ENCODE data around the gene SLC37A4. TPM values are rescaled to one million over a fixed set of nuclear protein-coding genes. Genes with fewer than 3 reads are reported as not detected.

SLC37A4 gene
- polyA plus RNA-seq, 1 donor (not counting 4 experiments of a cell fraction or from before 2014, with no cell fraction given): 20.2 TPM

DNA sequence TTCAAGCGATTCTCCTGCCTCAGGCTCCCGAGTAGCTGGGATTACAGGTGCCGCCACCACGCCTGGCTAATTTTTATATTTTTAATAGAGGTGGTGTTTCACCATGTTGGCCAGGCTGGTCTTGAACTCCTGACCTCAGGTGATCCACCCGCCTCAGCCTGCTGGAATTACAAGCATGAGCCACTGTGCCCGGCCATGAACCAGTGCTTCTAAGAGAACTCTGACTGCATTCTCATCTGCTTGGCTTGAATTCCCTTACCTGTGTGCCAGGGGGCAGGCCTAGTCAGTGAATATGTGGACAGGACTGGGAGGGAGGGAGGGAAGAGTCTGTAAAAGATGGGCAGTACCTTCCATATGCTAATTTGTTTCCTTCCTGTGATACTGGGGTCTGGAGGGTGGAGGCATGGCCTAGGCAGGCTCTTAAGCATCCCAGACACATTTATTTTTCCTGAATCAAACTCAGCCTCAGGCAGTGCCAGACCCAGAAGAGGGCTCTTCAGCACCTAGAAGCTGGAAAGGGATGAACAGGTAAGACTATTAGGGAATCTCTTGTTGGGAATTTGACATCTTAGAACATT is 19.1 kb downstream of the SLC37A4 start:
- Histone ChIP-seq H3K4me2 (ENCODE audit: control insufficient read depth, extremely low read depth, insufficient read depth, low read depth, low read length) (no peak overlapping the region), H3K36me3 (ENCODE audit: control insufficient read depth in 2 of 2, extremely low read depth in 1 of 2, insufficient read depth in 2 of 2, low read length in 2 of 2) (peaks cover 31 to 45% of the 10 kb centered on the region in 2 experiments), H3K79me2 (ENCODE audit: control insufficient read depth, insufficient read depth, low read length) (peaks cover 14% of the 10 kb centered on the region), H3K9me1 (ENCODE audit: control insufficient read depth, extremely low read depth, insufficient read depth, low read length) (no peaks in the 10 kb centered on the region), H3K4me1 (ENCODE audit: control insufficient read depth, extremely low read depth, insufficient read depth, low read length) (peaks cover 6% of the 10 kb centered on the region), H4K20me1 (ENCODE audit: control insufficient read depth, extremely low read depth, insufficient read depth, low read length) (peaks cover 2% of the 10 kb centered on the region), H2AFZ (ENCODE audit: control insufficient read depth, low read length) (no peak overlapping the region), H3K9ac (ENCODE audit: control insufficient read depth, extremely low read depth, insufficient read depth, low read length) (no peak overlapping the region), H3K27me3 (ENCODE audit: control insufficient read depth, extremely low read depth, insufficient read depth, low read length) (no peaks in the 10 kb centered on the region), H3K27ac (ENCODE audit: control insufficient read depth, insufficient read depth, low read length) (no peak overlapping the region), H3K4me3 (ENCODE audit: control insufficient read depth in 2 of 3, extremely low read depth in 1 of 3, insufficient read depth in 2 of 3, low read depth in 1 of 3, low read length in 3 of 3) (no peak overlapping the region), H3K9me3 (ENCODE audit: control insufficient read depth, low read depth, low read length) (no peaks in the 10 kb centered on the region)
- TF ChIP-seq EZH2 (IDR thresholded peaks at IDR 0.05; ENCODE audit: low read length): no peak
- TF ChIP-seq, protein P1, sequence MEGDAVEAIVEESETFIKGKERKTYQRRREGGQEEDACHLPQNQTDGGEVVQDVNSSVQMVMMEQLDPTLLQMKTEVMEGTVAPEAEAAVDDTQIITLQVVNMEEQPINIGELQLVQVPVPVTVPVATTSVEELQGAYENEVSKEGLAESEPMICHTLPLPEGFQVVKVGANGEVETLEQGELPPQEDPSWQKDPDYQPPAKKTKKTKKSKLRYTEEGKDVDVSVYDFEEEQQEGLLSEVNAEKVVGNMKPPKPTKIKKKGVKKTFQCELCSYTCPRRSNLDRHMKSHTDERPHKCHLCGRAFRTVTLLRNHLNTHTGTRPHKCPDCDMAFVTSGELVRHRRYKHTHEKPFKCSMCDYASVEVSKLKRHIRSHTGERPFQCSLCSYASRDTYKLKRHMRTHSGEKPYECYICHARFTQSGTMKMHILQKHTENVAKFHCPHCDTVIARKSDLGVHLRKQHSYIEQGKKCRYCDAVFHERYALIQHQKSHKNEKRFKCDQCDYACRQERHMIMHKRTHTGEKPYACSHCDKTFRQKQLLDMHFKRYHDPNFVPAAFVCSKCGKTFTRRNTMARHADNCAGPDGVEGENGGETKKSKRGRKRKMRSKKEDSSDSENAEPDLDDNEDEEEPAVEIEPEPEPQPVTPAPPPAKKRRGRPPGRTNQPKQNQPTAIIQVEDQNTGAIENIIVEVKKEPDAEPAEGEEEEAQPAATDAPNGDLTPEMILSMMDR (optimal IDR thresholded peaks at IDR 0.05 in 1 of 3, IDR thresholded peaks at IDR 0.05 in 1 of 3, conservative IDR thresholded peaks at IDR 0.05 in 1 of 3; ENCODE audit: extremely low read depth in 1 of 3, insufficient read depth in 2 of 3, low read length in 3 of 3): no peak
- no peak for DNase-seq (ENCODE audit: low read depth, low spot score)
- no peak for FAIRE-seq
- dilution Hi-C loops (cut with MboI; ENCODE audit: extremely low pct_ligation_motif_present, low sequenced_read_pairs): no loop called here

DNA sequence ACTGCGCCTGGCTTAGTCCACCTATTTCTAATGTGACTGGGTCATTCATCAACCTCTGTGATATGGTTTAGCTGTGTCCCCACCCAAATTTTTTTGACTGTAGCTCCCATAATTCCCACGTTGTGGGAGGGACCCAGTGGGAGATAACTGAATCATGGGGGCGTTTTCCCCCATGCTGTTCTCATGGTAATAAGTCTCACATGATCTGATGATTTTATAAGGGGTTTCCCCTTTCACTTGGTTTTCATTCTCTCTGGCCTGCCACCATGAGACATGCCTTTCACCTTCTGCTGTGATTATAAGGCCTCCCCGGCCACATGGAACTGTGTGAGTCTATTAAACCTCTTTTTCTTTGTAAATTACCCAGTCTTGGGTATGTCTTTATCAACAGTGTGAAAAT is 24.0 kb downstream of the SLC37A4 start:
- TF ChIP-seq EZH2 (IDR thresholded peaks at IDR 0.05; ENCODE audit: low read length): no peak
- TF ChIP-seq, protein P1 (optimal IDR thresholded peaks at IDR 0.05 in 1 of 3, IDR thresholded peaks at IDR 0.05 in 1 of 3, conservative IDR thresholded peaks at IDR 0.05 in 1 of 3; ENCODE audit: extremely low read depth in 1 of 3, insufficient read depth in 2 of 3, low read length in 3 of 3): no peak
- Histone ChIP-seq H3K9me3 (ENCODE audit: control insufficient read depth, low read depth, low read length) (no peaks in the 10 kb centered on the region), H3K36me3 (ENCODE audit: control insufficient read depth in 2 of 2, extremely low read depth in 1 of 2, insufficient read depth in 2 of 2, low read length in 2 of 2) (peaks cover 15 to 19% of the 10 kb centered on the region in 2 experiments), H4K20me1 (ENCODE audit: control insufficient read depth, extremely low read depth, insufficient read depth, low read length) (no peaks in the 10 kb centered on the region), H3K27me3 (ENCODE audit: control insufficient read depth, extremely low read depth, insufficient read depth, low read length) (no peaks in the 10 kb centered on the region), H3K4me2 (ENCODE audit: control insufficient read depth, extremely low read depth, insufficient read depth, low read depth, low read length) (no peak overlapping the region), H3K9ac (ENCODE audit: control insufficient read depth, extremely low read depth, insufficient read depth, low read length) (no peak overlapping the region), H3K9me1 (ENCODE audit: control insufficient read depth, extremely low read depth, insufficient read depth, low read length) (no peaks in the 10 kb centered on the region), H3K4me3 (ENCODE audit: control insufficient read depth in 2 of 3, extremely low read depth in 1 of 3, insufficient read depth in 2 of 3, low read depth in 1 of 3, low read length in 3 of 3) (no peak overlapping the region), H3K4me1 (ENCODE audit: control insufficient read depth, extremely low read depth, insufficient read depth, low read length) (no peaks in the 10 kb centered on the region), H3K27ac (ENCODE audit: control insufficient read depth, insufficient read depth, low read length) (no peak overlapping the region), H2AFZ (ENCODE audit: control insufficient read depth, low read length) (no peak overlapping the region), H3K79me2 (ENCODE audit: control insufficient read depth, insufficient read depth, low read length) (peaks cover 2% of the 10 kb centered on the region)
- DNase-seq (ENCODE audit: low read depth, low spot score) (no peak), FAIRE-seq (no peak)
- dilution Hi-C loops (cut with MboI; ENCODE audit: extremely low pct_ligation_motif_present, low sequenced_read_pairs): no loop called here
